Gastroesophageal sphincter (tissue), 4 donors: ENCODE results near the gene C5orf63. TPM values are rescaled to one million over a fixed set of nuclear protein-coding genes. Genes with fewer than 3 reads are reported as not detected.
"Not testable (repeated sequence)": the region's sequence is repeated elsewhere in the genome, so short reads cannot be mapped to it uniquely, and the experiment has no call there.

ENCODE experiments used
- ATAC-seq: fragments of 150-250 bp; one replicate; pipeline ENCODE4 v1.9.1; 2016; ENCODE audit warnings: mild to moderate bottlenecking, moderate library complexity
- H3K27ac ChIP-seq, 4 donors: fragments of 200-600 bp; sonication (generic) in 3 of 4; 1 replicate in 3 of 4; 2 replicates in 1 of 4; pipeline ENCODE4 v1.5.1; 2016 to 2019
- H3K27me3 ChIP-seq: fragments of 200-600 bp; sonication (generic); one replicate; pipeline ENCODE4 v1.5.1; 2019
- H3K36me3 ChIP-seq, 2 donors: fragments of 200-600 bp; sonication (generic); one replicate each; pipeline ENCODE4 v1.5.1; 2019; ENCODE audit warnings: control low read depth in 1 of 2
- H3K4me1 ChIP-seq, 3 donors: fragments of 200-600 bp; sonication (generic); 1 replicate in 2 of 3; 2 replicates in 1 of 3; pipeline ENCODE4 v1.5.1; 2016 to 2019; ENCODE audit warnings: control low read depth in 2 of 3
- H3K4me3 ChIP-seq, 2 donors: fragments of 200-600 bp; sonication (generic); one replicate each; pipeline ENCODE4 v1.5.1; 2019; ENCODE audit warnings: mild to moderate bottlenecking in 1 of 2, moderate library complexity in 1 of 2
- H3K9me3 ChIP-seq, 3 donors: fragments of 200-600 bp; sonication (generic); one replicate each; pipeline ENCODE4 v1.5.1; 2017 to 2019; ENCODE audit warnings: control low read depth in 2 of 3
- CTCF ChIP-seq, 4 experiments: fragments of 200-600 bp in 2 of 4; fragments of 450-650 bp in 2 of 4; sonication (generic) in 1 of 4; IDR thresholded peaks; one replicate each; pipeline ENCODE4 v1.5.1; 2017 to 2019; ENCODE audit warnings: antibody characterized with exemption in 4 of 4, mild to moderate bottlenecking in 2 of 4, moderate library complexity in 2 of 4
- EP300 ChIP-seq: sonication (generic); formaldehyde crosslinking; IDR thresholded peaks from one replicate; pipeline ENCODE4 v1.6.1; 2017; ENCODE audit warnings: antibody characterized with exemption, mild to moderate bottlenecking
- POLR2A ChIP-seq, 2 donors: fragments of 450-650 bp; IDR thresholded peaks; one replicate each; pipeline ENCODE4 v1.6.1; 2017; ENCODE audit warnings: antibody characterized with exemption in 2 of 2, mild to moderate bottlenecking in 2 of 2, moderate library complexity in 1 of 2
- POLR2AphosphoS5 ChIP-seq: sonication (generic); formaldehyde crosslinking; IDR thresholded peaks from one replicate; pipeline ENCODE4 v1.6.1; 2017; ENCODE audit warnings: antibody characterized with exemption
- WGBS, 2 donors: methylation state at CpG; one replicate each; pipeline ENCODE4 v1.1.5; 2018; ENCODE audit warnings: low coverage in 1 of 2; 5-methylcytosine and 5-hydroxymethylcytosine counted together
- total RNA-seq, 4 donors: library from RNA; depleted of rRNA; stranded (reverse); fragments of >200 nt; gene quantifications; one replicate each; pipeline ENCODE4 v1.1.0, GENCODE V29; 2016

The C5orf63 gene
- total RNA-seq, 4 donors from 2014 or later: 0.59 to 4.2 (median 2.1) TPM

DNA sequence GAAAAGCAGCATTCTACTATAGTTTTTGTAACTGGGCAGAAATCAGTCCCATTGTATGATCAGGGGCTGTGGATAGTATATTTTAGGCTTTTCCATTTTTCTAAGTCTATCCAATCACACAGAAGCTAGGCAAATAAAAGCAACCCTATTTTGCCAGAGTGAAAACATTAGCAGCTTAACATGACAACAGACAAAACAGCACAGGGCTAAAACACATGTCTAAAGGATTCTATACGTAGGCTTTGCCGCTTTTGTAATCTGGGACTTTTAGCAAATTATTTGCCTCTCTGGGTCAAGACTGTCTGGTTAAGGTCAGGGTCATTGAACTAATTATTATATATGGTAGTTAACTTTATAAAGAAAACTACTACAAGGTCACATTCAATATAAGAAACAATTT is 47.1 kb downstream of the C5orf63 start:
- Histone ChIP-seq H3K4me3 (no peak overlapping the region), H3K4me1 (peaks cover 0 to 18% (median 2%) of the 10 kb centered on the region in 3 donors), H3K36me3 (no peaks in the 10 kb centered on the region), H3K9me3 (no peaks in the 10 kb centered on the region), H3K27me3 (no peaks in the 10 kb centered on the region), H3K27ac (no peak overlapping the region)
- ATAC-seq: no peak
- TF ChIP-seq POLR2AphosphoS5 (no peak), CTCF (IDR thresholded peaks at IDR 0.05) (no peak)
- WGBS, 2 donors: 90 to 100% methylated on average over 2 of the region's 2 CpGs

- WGBS, 2 donors: 67% methylated on average over 1 of the region's 1 CpG; no CpG with 5 or more reads in 1 of the 2 donors
- no peaks in the 10 kb centered on the region for H3K27me3 ChIP-seq
- TF ChIP-seq EP300 (no peak), CTCF (IDR thresholded peaks at IDR 0.05) (no peak), POLR2A (IDR thresholded peaks at IDR 0.05) (no peak), POLR2AphosphoS5 (no peak)
- no peak for ATAC-seq
- no peaks in the 10 kb centered on the region for H3K36me3 ChIP-seq
- H3K27ac ChIP-seq: no peak overlapping the region
- no peaks in the 10 kb centered on the region for H3K9me3 ChIP-seq
- peaks cover 0 to 14% (median 0%) of the 10 kb centered on the region in 3 donors for H3K4me1 ChIP-seq
- H3K4me3 ChIP-seq: no peak overlapping the region
These were observed 47.8 kb downstream of the C5orf63 start for GRCh38 chr5:127025467-127025866.

DNA sequence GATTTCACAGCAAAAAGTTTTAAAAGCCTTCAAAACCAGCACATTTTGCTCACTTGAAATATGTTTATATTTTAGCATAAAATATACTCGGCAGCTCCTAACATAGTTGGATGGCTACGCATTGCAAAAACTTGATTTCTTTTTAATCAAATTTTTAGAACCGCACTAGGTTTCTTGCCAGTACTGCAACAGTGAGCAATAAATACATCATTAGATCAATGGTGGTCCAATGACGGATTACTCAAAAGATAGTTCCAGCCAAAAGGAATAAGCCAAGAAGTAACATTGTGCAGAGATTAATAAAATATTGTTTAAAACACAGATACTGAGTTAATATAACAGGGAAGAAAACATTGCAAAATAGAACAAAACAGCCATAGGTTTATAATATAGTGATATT is 48.5 kb downstream of the C5orf63 start:
- H3K36me3 ChIP-seq: no peaks in the 10 kb centered on the region
- 48 to 77% methylated on average over 4 of the region's 4 CpGs for WGBS, 2 donors
- H3K9me3 ChIP-seq: no peaks in the 10 kb centered on the region
- H3K4me1 ChIP-seq: peaks cover 0 to 12% (median 0%) of the 10 kb centered on the region in 3 donors
- TF ChIP-seq EP300: no peak
- TF ChIP-seq POLR2A (IDR thresholded peaks at IDR 0.05): no peak
- TF ChIP-seq CTCF (IDR thresholded peaks at IDR 0.05): no peak
- no peak for TF ChIP-seq POLR2AphosphoS5
- ATAC-seq: no peak
- no peaks in the 10 kb centered on the region for H3K27me3 ChIP-seq
- no peak overlapping the region for H3K4me3 ChIP-seq
- H3K27ac ChIP-seq: no peak overlapping the region

GRCh38 chr5:127023552-127024191 is 49.6 kb downstream of the C5orf63 start:
- H3K4me1 ChIP-seq, H3K27ac ChIP-seq, ATAC-seq, H3K4me3 ChIP-seq, H3K36me3 ChIP-seq, H3K27me3 ChIP-seq, H3K9me3 ChIP-seq: not testable (repeated sequence)
- 92 to 100% methylated on average over 2 to 5 of the region's 7 CpGs for WGBS, 2 donors

- ATAC-seq: no peak
- Histone ChIP-seq H3K4me3 (no peak overlapping the region), H3K4me1 (no peaks in the 10 kb centered on the region), H3K27me3 (no peaks in the 10 kb centered on the region), H3K27ac (no peak overlapping the region), H3K36me3 (no peaks in the 10 kb centered on the region), H3K9me3 (no peaks in the 10 kb centered on the region)
- WGBS, 2 donors: 80 to 93% methylated on average over 1 to 3 of the region's 3 CpGs
- TF ChIP-seq CTCF (IDR thresholded peaks at IDR 0.05): no peak
- no peak for TF ChIP-seq POLR2A (IDR thresholded peaks at IDR 0.05)
- no peak for TF ChIP-seq EP300
- no peak for TF ChIP-seq POLR2AphosphoS5
These were observed 50.5 kb downstream of the C5orf63 start for GRCh38 chr5:127022846-127023245.
